ENCODE data around the gene GEMIN7. TPM values are rescaled to one million over a fixed set of nuclear protein-coding genes. Genes with fewer than 3 reads are reported as not detected.

GEMIN7 gene
- polyA plus RNA-seq, 1 donor from 2014 or later, result 26.5 TPM

DNA sequence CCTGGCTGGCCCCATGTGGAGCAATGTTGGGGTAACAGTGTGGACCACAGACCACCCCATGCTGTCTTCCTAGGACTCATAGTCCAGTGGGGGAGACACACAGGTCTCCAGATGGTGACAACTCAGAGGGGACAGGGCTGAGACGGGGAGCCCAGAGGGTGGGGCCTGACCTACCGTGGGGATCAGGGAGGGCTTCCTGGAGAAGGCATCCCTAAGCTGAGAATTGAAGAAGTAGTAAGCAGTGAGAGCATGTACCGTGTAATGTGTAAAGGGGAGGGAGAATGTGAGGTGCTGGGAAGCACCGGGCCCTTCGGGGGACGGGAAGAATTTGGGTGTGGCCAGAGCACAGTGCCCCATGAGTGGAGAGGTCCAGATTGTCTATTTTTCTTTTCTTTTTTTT, 45.0 kb downstream of the GEMIN7 start:
- no peak overlapping the region for H3K27ac ChIP-seq (ENCODE audit: low read length)
- no peak overlapping the region for H3K4me2 ChIP-seq (ENCODE audit: low read length)
- no peak overlapping the region for H2AFZ ChIP-seq (ENCODE audit: low read depth, low read length)
- H3K9me2 ChIP-seq (ENCODE audit: insufficient read depth, low read length), result no peaks in the 10 kb centered on the region
- no peaks in the 10 kb centered on the region for H4K20me1 ChIP-seq (ENCODE audit: insufficient read depth)
- TF ChIP-seq, protein P1, sequence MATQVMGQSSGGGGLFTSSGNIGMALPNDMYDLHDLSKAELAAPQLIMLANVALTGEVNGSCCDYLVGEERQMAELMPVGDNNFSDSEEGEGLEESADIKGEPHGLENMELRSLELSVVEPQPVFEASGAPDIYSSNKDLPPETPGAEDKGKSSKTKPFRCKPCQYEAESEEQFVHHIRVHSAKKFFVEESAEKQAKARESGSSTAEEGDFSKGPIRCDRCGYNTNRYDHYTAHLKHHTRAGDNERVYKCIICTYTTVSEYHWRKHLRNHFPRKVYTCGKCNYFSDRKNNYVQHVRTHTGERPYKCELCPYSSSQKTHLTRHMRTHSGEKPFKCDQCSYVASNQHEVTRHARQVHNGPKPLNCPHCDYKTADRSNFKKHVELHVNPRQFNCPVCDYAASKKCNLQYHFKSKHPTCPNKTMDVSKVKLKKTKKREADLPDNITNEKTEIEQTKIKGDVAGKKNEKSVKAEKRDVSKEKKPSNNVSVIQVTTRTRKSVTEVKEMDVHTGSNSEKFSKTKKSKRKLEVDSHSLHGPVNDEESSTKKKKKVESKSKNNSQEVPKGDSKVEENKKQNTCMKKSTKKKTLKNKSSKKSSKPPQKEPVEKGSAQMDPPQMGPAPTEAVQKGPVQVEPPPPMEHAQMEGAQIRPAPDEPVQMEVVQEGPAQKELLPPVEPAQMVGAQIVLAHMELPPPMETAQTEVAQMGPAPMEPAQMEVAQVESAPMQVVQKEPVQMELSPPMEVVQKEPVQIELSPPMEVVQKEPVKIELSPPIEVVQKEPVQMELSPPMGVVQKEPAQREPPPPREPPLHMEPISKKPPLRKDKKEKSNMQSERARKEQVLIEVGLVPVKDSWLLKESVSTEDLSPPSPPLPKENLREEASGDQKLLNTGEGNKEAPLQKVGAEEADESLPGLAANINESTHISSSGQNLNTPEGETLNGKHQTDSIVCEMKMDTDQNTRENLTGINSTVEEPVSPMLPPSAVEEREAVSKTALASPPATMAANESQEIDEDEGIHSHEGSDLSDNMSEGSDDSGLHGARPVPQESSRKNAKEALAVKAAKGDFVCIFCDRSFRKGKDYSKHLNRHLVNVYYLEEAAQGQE (IDR thresholded peaks at IDR 0.05; ENCODE audit: borderline replicate concordance), result no peak
- TF ChIP-seq RAD21 (conservative IDR thresholded peaks at IDR 0.05) (no peak), MXI1 (conservative IDR thresholded peaks at IDR 0.05; ENCODE audit: poor library complexity, severe bottlenecking) (no peak), POLR2AphosphoS5 (IDR thresholded peaks at IDR 0.05) (no peak), TAF1 (IDR thresholded peaks at IDR 0.05; ENCODE audit: low read depth) (no peak), EP300 (conservative IDR thresholded peaks at IDR 0.05; ENCODE audit: poor library complexity, severe bottlenecking) (no peak), SMC3 (conservative IDR thresholded peaks at IDR 0.05; ENCODE audit: poor library complexity) (no peak), EZH2 (IDR thresholded peaks at IDR 0.05; ENCODE audit: borderline replicate concordance, insufficient read depth, low read length, poor library complexity, severe bottlenecking) (no peak)
- TF ChIP-seq, protein P2, sequence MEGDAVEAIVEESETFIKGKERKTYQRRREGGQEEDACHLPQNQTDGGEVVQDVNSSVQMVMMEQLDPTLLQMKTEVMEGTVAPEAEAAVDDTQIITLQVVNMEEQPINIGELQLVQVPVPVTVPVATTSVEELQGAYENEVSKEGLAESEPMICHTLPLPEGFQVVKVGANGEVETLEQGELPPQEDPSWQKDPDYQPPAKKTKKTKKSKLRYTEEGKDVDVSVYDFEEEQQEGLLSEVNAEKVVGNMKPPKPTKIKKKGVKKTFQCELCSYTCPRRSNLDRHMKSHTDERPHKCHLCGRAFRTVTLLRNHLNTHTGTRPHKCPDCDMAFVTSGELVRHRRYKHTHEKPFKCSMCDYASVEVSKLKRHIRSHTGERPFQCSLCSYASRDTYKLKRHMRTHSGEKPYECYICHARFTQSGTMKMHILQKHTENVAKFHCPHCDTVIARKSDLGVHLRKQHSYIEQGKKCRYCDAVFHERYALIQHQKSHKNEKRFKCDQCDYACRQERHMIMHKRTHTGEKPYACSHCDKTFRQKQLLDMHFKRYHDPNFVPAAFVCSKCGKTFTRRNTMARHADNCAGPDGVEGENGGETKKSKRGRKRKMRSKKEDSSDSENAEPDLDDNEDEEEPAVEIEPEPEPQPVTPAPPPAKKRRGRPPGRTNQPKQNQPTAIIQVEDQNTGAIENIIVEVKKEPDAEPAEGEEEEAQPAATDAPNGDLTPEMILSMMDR (IDR thresholded peaks at IDR 0.05; ENCODE audit: poor library complexity, severe bottlenecking), result no peak
- no peaks in the 10 kb centered on the region for H3K27me3 ChIP-seq (ENCODE audit: insufficient read depth, low read depth, low read length)
- no peaks in the 10 kb centered on the region for H3K36me3 ChIP-seq (ENCODE audit: insufficient read depth, low read length)
- no peaks in the 10 kb centered on the region for H3K9me3 ChIP-seq (ENCODE audit: low read length)
- no peak overlapping the region for H3K4me3 ChIP-seq (ENCODE audit: low read length)
- no peak overlapping the region for H3K9ac ChIP-seq (ENCODE audit: low read length)
- no peaks in the 10 kb centered on the region for H3F3A ChIP-seq (ENCODE audit: insufficient read depth, low read length, poor library complexity, severe bottlenecking)
- H3K79me2 ChIP-seq (replicated peaks; ENCODE audit: insufficient read depth, low read length), result peaks cover 24% of the 10 kb centered on the region

DNA sequence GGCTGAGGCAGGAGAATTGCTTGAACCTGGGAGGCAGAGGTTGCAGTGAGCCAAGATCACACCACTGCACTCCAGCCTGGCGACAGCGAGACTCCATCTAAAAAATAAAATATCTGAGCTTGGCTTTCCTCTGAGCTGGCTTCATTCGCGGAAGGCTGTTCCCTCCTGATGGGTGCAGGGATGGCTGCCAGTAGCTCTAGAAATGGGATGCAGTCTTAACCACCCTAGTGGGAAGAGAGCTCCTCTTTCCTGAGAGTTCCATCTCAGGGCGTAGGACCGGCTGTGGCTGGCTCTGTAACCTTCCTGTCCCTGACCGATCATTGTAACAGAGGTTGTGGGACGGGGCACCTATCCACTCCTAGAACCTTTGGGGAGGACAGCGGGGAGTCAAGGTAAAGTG, 46.3 kb downstream of the GEMIN7 start:
- no peaks in the 10 kb centered on the region for H3K9me3 ChIP-seq (ENCODE audit: low read length)
- no peaks in the 10 kb centered on the region for H3K9me2 ChIP-seq (ENCODE audit: insufficient read depth, low read length)
- H4K20me1 ChIP-seq (ENCODE audit: insufficient read depth), result no peaks in the 10 kb centered on the region
- TF ChIP-seq, protein P2 (IDR thresholded peaks at IDR 0.05; ENCODE audit: poor library complexity, severe bottlenecking), result no peak
- TF ChIP-seq POLR2AphosphoS5 (IDR thresholded peaks at IDR 0.05) (no peak), TAF1 (IDR thresholded peaks at IDR 0.05; ENCODE audit: low read depth) (no peak), RAD21 (conservative IDR thresholded peaks at IDR 0.05) (no peak), SMC3 (conservative IDR thresholded peaks at IDR 0.05; ENCODE audit: poor library complexity) (no peak), EZH2 (IDR thresholded peaks at IDR 0.05; ENCODE audit: borderline replicate concordance, insufficient read depth, low read length, poor library complexity, severe bottlenecking) (no peak), EP300 (conservative IDR thresholded peaks at IDR 0.05; ENCODE audit: poor library complexity, severe bottlenecking) (no peak)
- TF ChIP-seq, protein P1 (IDR thresholded peaks at IDR 0.05; ENCODE audit: borderline replicate concordance), result no peak
- H3K79me2 ChIP-seq (replicated peaks; ENCODE audit: insufficient read depth, low read length), result peaks cover 24% of the 10 kb centered on the region
- no peak overlapping the region for H3K4me2 ChIP-seq (ENCODE audit: low read length)
- no peak overlapping the region for H3K9ac ChIP-seq (ENCODE audit: low read length)
- no peaks in the 10 kb centered on the region for H3F3A ChIP-seq (ENCODE audit: insufficient read depth, low read length, poor library complexity, severe bottlenecking)
- no peak overlapping the region for H3K4me3 ChIP-seq (ENCODE audit: low read length)
- no peak overlapping the region for H3K27ac ChIP-seq (ENCODE audit: low read length)
- H3K36me3 ChIP-seq (ENCODE audit: insufficient read depth, low read length), result no peaks in the 10 kb centered on the region
- no peak overlapping the region for H2AFZ ChIP-seq (ENCODE audit: low read depth, low read length)
- no peaks in the 10 kb centered on the region for H3K27me3 ChIP-seq (ENCODE audit: insufficient read depth, low read depth, low read length)
